H1 (cell line): ENCODE data around the gene SLC6A3. TPM values are rescaled to one million over a fixed set of nuclear protein-coding genes. Genes with fewer than 3 reads are reported as not detected.

Source experiments
- BACH1 ChIP-seq: IDR thresholded peaks from 2 replicates; pipeline ENCODE4 v1.6.1; 2012; ENCODE audit warnings: low read length, improper control_type of control experiment
- CHD7 ChIP-seq: fragments of 300-600 bp; sonication (generic); IDR thresholded peaks from 2 replicates; pipeline ENCODE4 v1.7.1; 2012; ENCODE audit warnings: low read length, moderate library complexity, mild to moderate bottlenecking, inconsistent platforms; ENCODE audit not compliant: insufficient replicate concordance
- EP300 ChIP-seq, 2 experiments: IDR thresholded peaks; 1 replicate in 1 of 2; 2 replicates in 1 of 2; pipeline ENCODE4 v1.6.1; 2011 to 2012; ENCODE audit warnings: low read depth in 2 of 2, low read length in 2 of 2, mild to moderate bottlenecking in 2 of 2, borderline replicate concordance in 1 of 2, inconsistent platforms in 1 of 2, moderate library complexity in 1 of 2
- EZH2 ChIP-seq: fragments of 200-600 bp; sonication (generic); IDR thresholded peaks from 2 replicates; pipeline ENCODE4 v1.7.1; 2012; ENCODE audit warnings: low read depth, mild to moderate bottlenecking, moderate library complexity, low read length, inconsistent platforms; ENCODE audit not compliant: severe bottlenecking
- HDAC6 ChIP-seq: IDR thresholded peaks from one replicate; pipeline ENCODE4 v1.7.1; 2012; ENCODE audit warnings: low read depth, mild to moderate bottlenecking, inconsistent platforms, low read length, moderate library complexity
- NRF1 ChIP-seq: IDR thresholded peaks from 2 replicates; pipeline ENCODE4 v1.6.1; 2011; ENCODE audit warnings: mild to moderate bottlenecking, low read depth, low read length, improper control_type of control experiment
- SP2 ChIP-seq: IDR thresholded peaks from 2 replicates; pipeline ENCODE4 v1.6.1; 2012; ENCODE audit warnings: mild to moderate bottlenecking, low read length, inconsistent platforms
- SRF ChIP-seq: IDR thresholded peaks from 2 replicates; pipeline ENCODE4 v1.6.1; 2011; ENCODE audit warnings: mild to moderate bottlenecking, low read depth, low read length, moderate library complexity
- TCF12 ChIP-seq: IDR thresholded peaks from 2 replicates; pipeline ENCODE4 v1.6.1; 2011; ENCODE audit warnings: low read depth, mild to moderate bottlenecking, low read length
- YY1 ChIP-seq: IDR thresholded peaks from 2 replicates; pipeline ENCODE4 v1.6.1; 2011; ENCODE audit warnings: low read depth, mild to moderate bottlenecking, low read length
- polyA plus RNA-seq, 7 experiments: library from polyadenylated mRNA; depleted of rRNA in 3 of 7; stranded (reverse) in 5 of 7; unstranded in 2 of 7; fragments of >200 nt in 5 of 7; fragments of 200-250 nt in 2 of 7; gene quantifications; 1 replicate in 5 of 7; 2 replicates in 1 of 7; 4 replicates in 1 of 7; pipeline versions ENCODE4 v1.2.1 to v1.2.3, GENCODE V29; 2011 to 2013; ENCODE audit warnings: missing spikeins in 2 of 7, mixed read lengths in 2 of 7
- total RNA-seq: library from RNA; stranded (reverse); fragmentation: NEBNext Ultra II Directional; extraction: Animal tissue kit (Norgen Biotek cat#: 25700); gene quantifications from 2 replicates; pipeline ENCODE4 v1.2.1, GENCODE V29; 2021

The SLC6A3 gene
- total and polyA plus RNA-seq, 2 of the 8 experiments (the other 6 are each of a cell fraction or from before 2014, with no cell fraction given) = 0.48 to 0.91 TPM

GRCh38 chr5:1444361-1445189 is 665 bp downstream of the SLC6A3 start (continued):
- TF ChIP-seq EP300 (IDR thresholded peaks at IDR 0.05; ENCODE audit: borderline replicate concordance in 1 of 2, low read depth in 2 of 2, low read length in 2 of 2) = no peak
- no peak for TF ChIP-seq CHD7
- no peak for TF ChIP-seq BACH1
- TF ChIP-seq EZH2 = peak; percentile 96
- TF ChIP-seq HDAC6 = no peak
- no peak for TF ChIP-seq TCF12
- TF ChIP-seq YY1 = no peak
- no peak for TF ChIP-seq SRF
- TF ChIP-seq NRF1 = no peak
- TF ChIP-seq SP2 = no peak
